H4 (cell line): ENCODE data around the gene GDF15. TPM values are rescaled to one million over a fixed set of nuclear protein-coding genes. Genes with fewer than 3 reads are reported as not detected.

Experiments
- DNase-seq: peaks from one replicate; pipeline ENCODE4 v3.0.0-alpha.2; 2015; ENCODE audit warnings: low spot score
- total RNA-seq: library from RNA; depleted of rRNA; stranded (reverse); fragments of >200 nt; shearing (Covaris generic); gene quantifications from 2 replicates; pipeline ENCODE4 v1.2.3, GENCODE V29; 2014; rRNA removed

GDF15 gene
- total RNA-seq, 1 experiment from 2014 or later = 376 TPM

- DNase-seq = no peak
Measured at GRCh38 chr19:18431351-18432197, 45.6 kb downstream of the GDF15 start.

DNA sequence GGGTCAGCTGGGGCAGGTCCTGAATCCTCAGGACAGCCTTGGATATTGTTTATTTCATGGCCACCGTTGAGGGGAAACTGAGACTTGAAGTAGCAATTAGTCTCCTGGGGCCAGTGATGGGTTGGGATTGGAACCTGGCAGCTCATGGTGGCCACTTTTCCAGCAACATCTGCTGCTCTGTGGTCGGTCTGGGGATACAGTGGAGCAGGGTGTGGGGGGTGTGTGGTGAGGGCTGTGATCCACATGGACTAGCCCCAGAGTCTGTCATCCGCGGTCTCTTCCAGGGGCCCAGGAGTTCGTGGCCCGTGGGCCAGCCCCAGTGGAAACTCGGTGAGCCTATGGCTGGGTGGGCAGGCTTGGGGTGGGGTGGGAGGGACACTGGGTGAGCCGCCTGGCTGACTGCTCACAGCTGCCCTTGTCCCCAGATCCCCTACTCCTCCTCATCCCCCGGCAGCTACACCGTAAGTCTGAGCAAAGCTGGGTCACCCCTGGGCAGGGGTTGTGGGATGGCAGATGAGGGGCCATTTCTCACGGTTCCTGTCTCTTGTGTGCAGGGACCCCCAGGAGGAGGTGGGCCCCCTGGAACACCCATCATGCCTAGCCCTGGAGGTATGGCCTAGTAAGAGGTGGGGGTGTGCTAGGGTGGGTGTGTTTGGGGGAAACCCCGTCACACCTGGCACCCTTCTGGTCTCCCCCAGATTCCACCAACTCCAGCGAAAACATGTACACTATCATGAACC is 46.5 kb downstream of the GDF15 start:
- DNase-seq = no peak

- no peak for DNase-seq
Measured at GRCh38 chr19:18433015-18433691, 47.2 kb downstream of the GDF15 start.

DNA sequence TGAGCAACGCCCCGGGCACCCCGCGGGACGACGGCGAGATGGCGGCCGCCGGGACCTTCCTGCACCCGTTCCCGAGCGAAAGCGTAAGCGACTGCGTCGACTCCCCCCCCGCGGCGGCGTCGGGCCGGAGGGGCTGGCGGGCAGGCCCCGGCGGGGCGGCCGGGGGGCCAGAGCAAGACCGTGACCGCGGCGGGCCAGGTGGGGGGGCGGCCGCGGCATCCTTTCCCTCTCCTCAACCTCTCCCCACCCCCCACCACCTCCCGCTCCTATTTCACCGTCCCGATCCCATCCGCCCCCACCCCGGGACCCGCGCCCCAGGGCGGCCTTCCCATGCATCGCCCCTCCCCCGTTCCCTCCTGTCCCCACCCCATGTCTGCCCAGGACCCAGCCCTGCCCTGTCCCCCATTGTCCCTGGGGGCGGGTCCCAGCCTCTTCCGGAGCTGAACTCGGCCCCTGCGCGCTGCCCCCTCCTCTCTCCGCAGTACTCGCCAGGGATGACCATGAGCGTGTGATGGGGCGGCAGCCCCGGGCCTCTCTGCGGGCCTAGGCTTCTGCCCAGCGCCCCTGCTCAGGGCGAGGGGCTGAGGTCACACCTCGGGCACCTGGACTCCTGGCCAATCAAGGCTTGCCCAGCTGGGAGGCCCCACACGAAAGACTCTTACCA is 47.9 kb downstream of the GDF15 start:
- DNase-seq = no peak

GRCh38 chr19:18434411-18435175 is 48.6 kb downstream of the GDF15 start:
- DNase-seq = no peak

DNA sequence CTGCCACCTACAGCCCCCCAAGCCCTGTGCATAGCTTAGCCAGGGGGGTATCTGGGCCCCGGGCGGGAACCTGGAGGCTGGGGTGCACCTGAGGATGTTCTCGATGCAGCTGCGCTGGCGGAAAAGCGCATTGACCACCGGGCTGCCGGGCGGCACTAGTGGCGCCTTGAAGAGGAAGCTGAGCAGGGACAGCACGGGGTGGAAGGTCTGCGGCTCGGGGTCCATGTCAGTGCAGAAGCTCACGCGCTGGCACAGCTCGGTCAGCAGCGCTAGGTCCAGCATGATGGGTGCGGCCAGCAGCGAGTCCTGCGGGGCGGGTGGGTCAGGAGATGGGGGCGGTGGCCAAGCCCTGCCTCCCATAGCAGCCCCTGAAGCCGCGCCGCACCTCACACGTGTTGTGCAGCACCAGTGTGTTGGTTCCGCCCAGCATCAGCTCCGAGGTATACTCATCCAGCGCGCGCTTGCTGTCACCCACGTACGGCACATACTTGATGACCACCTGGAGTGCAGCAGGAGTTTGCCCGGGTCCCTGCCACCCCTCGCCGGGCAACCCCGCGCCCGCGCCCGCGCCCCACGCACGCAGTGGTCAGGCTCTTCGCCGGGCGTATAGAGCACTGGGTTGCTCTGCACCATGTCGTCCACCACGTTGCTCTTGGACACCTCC is 49.4 kb downstream of the GDF15 start:
- DNase-seq = no peak

DNA sequence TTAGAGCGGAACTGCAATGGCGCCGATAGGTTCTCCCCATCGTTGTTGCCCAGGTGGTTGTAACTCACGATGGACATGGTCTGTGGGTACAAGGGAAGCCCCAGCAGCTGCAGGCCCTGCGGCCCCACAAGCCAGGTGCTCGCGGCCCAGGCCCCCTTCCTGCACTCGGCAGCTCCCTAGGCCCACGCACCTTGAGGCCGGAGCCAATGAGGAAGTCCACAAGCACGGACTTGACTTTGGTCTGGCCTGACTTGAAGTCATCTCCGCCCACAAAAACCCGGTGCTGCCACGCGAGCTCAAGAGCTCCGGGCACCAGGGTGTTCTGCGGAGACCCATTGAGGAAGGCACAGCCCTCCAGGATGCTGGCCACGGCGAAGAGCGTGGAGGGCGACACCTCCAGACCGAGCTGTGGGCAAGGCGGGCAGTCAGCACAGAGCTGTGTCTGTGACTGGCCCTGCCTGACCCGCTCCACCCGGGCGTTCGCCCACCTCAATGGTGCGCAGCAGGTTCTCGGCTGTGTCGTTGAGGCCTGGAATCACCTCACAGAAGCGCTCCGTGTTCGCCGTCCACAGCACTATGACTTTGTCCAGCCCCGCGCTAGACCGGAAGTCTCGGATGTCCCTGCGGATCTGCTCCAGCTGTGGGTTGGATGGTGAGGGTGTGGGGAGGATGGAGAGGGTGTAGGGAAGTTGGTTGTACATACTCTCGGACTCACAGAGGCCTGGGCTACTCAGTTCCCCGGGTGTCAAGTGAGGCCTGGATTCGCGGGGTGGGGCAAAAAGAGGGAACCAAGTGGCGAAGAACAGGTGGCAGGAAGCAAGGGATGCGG is 50.1 kb downstream of the GDF15 start:
- no peak for DNase-seq

DNA sequence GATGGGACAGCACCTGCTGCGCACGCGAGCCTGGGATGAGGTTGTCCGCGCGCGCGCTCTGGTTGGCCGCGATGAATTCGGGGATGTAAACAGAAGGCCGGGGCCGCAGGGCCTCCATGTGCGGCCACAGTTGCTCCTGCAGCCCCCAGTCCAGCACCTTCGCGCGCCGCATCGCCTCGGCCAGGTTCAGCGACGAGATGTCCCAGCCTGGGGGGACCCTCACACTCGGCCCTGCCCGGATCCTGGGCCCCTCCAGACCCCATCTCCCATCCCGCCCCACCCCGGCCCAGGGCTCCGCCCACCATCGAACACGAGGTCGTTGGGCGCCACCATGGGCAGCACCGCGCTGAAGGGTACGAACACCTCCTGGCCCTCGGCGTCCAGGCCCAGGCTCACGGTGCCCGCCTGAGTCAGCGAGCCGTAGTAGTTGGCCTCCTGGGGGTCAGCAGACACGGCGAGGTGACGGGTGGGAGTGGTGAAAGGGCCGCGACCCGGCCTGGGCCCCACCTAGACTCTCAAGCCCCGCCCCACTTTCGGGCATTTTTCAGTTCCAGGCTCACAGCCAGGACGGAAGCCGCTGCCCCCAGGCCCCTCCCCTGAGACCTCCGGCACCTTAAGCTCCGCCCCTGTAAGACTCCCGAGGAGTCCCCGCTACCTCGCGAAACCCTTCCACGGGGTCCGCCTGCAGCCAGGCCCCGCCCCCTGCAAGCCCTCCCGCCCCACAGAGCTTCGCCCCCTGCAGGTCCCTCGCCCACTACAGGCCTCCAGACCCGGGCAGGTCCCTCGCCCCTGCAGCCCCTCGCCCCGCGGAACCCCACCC is 50.9 kb downstream of the GDF15 start:
- no peak for DNase-seq

DNA sequence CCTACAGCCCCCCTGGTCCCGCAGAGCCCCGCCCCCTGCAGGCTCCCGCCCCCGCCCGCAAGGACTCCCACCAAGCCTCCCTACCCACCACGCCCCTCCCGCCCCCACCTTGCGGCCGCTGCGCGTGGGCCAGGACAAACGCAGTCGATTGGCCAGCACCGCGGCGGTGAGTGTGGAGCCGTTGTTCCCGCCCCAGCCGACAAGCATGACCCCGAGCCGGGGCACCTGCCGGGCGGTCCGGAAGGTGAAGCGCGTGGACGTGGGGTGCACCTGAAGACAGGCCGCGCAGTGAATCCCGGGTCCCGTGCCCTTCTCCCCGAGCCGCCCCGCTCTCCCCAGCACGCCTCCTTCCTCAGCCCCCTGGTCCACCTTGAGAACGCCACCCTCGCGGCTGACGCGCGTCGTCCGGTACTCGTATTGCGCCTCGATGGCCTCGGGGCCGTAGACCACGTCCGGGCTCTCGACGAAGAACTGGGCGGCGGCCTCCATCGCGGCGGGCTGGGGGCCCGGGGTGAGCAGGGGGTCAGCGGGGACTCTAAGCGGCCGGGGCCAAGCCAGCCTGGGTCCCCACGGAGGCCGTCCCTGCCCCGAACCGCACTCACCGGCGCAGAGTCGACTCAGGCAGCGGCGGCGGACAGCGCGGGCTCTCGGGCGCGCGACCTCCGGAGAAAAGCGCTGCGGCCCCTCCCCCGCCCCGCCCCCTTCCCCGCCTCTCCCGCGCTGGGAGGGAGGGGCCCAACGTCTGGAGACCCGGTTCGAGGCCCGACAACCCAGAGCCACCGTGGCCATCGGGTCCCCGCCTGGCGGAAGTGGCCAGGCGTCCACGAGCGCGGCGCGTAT is 51.8 kb downstream of the GDF15 start, which contains the start of gene ISYNA1:
Gene ISYNA1 (minus strand): TSS at position 643 of the 840 bp plus-strand sequence. CDS start 154 bp downstream, at position 489.
- no peak for DNase-seq

GRCh38 chr19:18438331-18439024 is 52.5 kb downstream of the GDF15 start:
- DNase-seq = no peak

Other genes with a start within 250 kb of the GDF15 start
- 9.8 and 25.1 TPM in 2 replicates for gene PIK3R2, start 233.0 kb upstream of the GDF15 start, total RNA-seq
- 156 and 172 TPM in 2 replicates for gene IFI30, start 212.3 kb upstream of the GDF15 start, total RNA-seq
- 17.7 and 30.9 TPM in 2 replicates for gene MPV17L2, start 192.9 kb upstream of the GDF15 start, total RNA-seq
- gene RAB3A, start 182.1 kb upstream of the GDF15 start, total RNA-seq = 0.41 and 2.2 TPM in 2 replicates
- 0.06 TPM in 1 of 2 replicates, not detected in the other for gene PDE4C, start 159.7 kb upstream of the GDF15 start, total RNA-seq
- gene IQCN, start 111.7 kb upstream of the GDF15 start, total RNA-seq = 0.62 and 1.0 TPM in 2 replicates
- gene JUND, start 104.5 kb upstream of the GDF15 start, total RNA-seq = 29.1 and 86.4 TPM in 2 replicates
- 349 and 397 TPM in 2 replicates for gene LSM4, start 63.1 kb upstream of the GDF15 start, total RNA-seq
- gene PGPEP1, start 45.6 kb upstream of the GDF15 start, total RNA-seq = 2.9 and 12.1 TPM in 2 replicates
- 0.06 and 0.35 TPM in 2 replicates for gene LRRC25, start 11.5 kb downstream of the GDF15 start, total RNA-seq
- 44.6 and 60.9 TPM in 2 replicates for gene SSBP4, start 33.2 kb downstream of the GDF15 start, total RNA-seq
- 0.33 and 0.45 TPM in 2 replicates for gene ISYNA1, start 52.0 kb downstream of the GDF15 start, total RNA-seq
- gene ELL, start 135.9 kb downstream of the GDF15 start, total RNA-seq = 4.9 and 5.8 TPM in 2 replicates
- gene FKBP8, start 157.4 kb downstream of the GDF15 start, total RNA-seq = 145 and 185 TPM in 2 replicates
- 139 and 150 TPM in 2 replicates for gene KXD1, start 171.7 kb downstream of the GDF15 start, total RNA-seq
- gene UBA52, start 185.7 kb downstream of the GDF15 start, total RNA-seq = 2,104 and 2,108 TPM in 2 replicates
- 107 and 159 TPM in 2 replicates for gene REX1BD, start 202.6 kb downstream of the GDF15 start, total RNA-seq
- 19.4 and 35.4 TPM in 2 replicates for gene CRLF1, start 220.6 kb downstream of the GDF15 start, total RNA-seq
- gene TMEM59L, start 226.7 kb downstream of the GDF15 start, total RNA-seq = 1.2 and 3.2 TPM in 2 replicates